WTC11 (cell line): ENCODE measurements around the gene CA11. TPM values are rescaled to one million over a fixed set of nuclear protein-coding genes. Genes with fewer than 3 reads are reported as not detected.

ENCODE experiments used
- ATAC-seq: fragments of 200-7000 bp; cut with Tn5 transposase; 2 replicates; pipeline ENCODE4 v1.10.0; 2021; ENCODE audit warnings: mild to moderate bottlenecking, moderate library complexity
- CTCF ChIA-PET: fragments of 300-600 bp; sonication (Branson Sonifier 250); formaldehyde crosslinking; loops from one replicate; lab custom pipeline; 2021; ENCODE audit warnings: antibody characterized with exemption; lab: Charles Lee
- POLR2A ChIA-PET: fragments of 350-600 bp; sonication (Branson Sonifier 250); formaldehyde crosslinking; loops from one replicate; lab custom pipeline; 2021; ENCODE audit warnings: antibody characterized with exemption; lab: Charles Lee
- DNase-seq: peaks from one replicate; pipeline ENCODE4 v3.0.0; 2021; ENCODE audit warnings: low spot score
- H3K27ac Mint-ChIP-seq: 2 replicates; pipeline ENCODE4 v1.8.0; 2021; ENCODE audit warnings: mixed read lengths
- H3K27me3 Mint-ChIP-seq: 2 replicates; pipeline ENCODE4 v1.8.0; 2021; ENCODE audit warnings: low read depth, mild to moderate bottlenecking, moderate library complexity, mixed read lengths
- H3K36me3 Mint-ChIP-seq: 2 replicates; pipeline ENCODE4 v1.8.0; 2021; ENCODE audit warnings: mixed read lengths
- H3K4me1 Mint-ChIP-seq: 2 replicates; pipeline ENCODE4 v1.8.0; 2022; ENCODE audit warnings: mixed read lengths
- H3K4me3 Mint-ChIP-seq: 2 replicates; pipeline ENCODE4 v1.8.0; 2021; ENCODE audit warnings: mild to moderate bottlenecking, moderate library complexity, mixed read lengths
- H3K9me3 Mint-ChIP-seq: 2 replicates; pipeline ENCODE4 v1.8.0; 2021; ENCODE audit warnings: mixed read lengths
- FOXK1 ChIP-seq: sonication (generic); formaldehyde crosslinking; IDR thresholded peaks from 2 replicates; pipeline ENCODE4 v1.8.0; 2022; ENCODE audit warnings: mild to moderate bottlenecking, moderate library complexity, missing genetic modification reagents
- HMGXB4 ChIP-seq: sonication (generic); formaldehyde crosslinking; IDR thresholded peaks from 2 replicates; pipeline ENCODE4 v1.8.1; 2023; ENCODE audit warnings: mild to moderate bottlenecking, moderate library complexity, missing genetic modification reagents
- NFATC4 ChIP-seq: fragments of 250-450 bp; sonication (Bioruptor Pico); IDR thresholded peaks from 2 replicates; pipeline ENCODE4 v1.9.0; 2021; ENCODE audit warnings: mild to moderate bottlenecking
- NFYB ChIP-seq: sonication (generic); formaldehyde crosslinking; conservative IDR thresholded peaks from 2 replicates; pipeline ENCODE4 v1.8.0; 2022; ENCODE audit warnings: low read depth, missing genetic modification reagents
- NR1H2 ChIP-seq: sonication (generic); formaldehyde crosslinking; IDR thresholded peaks from 2 replicates; pipeline ENCODE4 v1.9.0; 2021; ENCODE audit warnings: mild to moderate bottlenecking, moderate library complexity, missing genetic modification reagents
- PRRX2 ChIP-seq: fragments of 250-450 bp; sonication (Bioruptor Pico); IDR thresholded peaks from 2 replicates; pipeline ENCODE4 v1.8.0; 2021; ENCODE audit warnings: mild to moderate bottlenecking
- TEAD4 ChIP-seq: sonication (generic); formaldehyde crosslinking; IDR thresholded peaks from 2 replicates; pipeline ENCODE4 v1.8.0; 2022; ENCODE audit warnings: mild to moderate bottlenecking, missing genetic modification reagents
- ZBTB21 ChIP-seq: sonication (generic); formaldehyde crosslinking; IDR thresholded peaks from 2 replicates; pipeline ENCODE4 v1.8.1; 2023; ENCODE audit warnings: mild to moderate bottlenecking, missing genetic modification reagents, borderline replicate concordance
- ZNF232 ChIP-seq: sonication (generic); formaldehyde crosslinking; IDR thresholded peaks from 2 replicates; pipeline ENCODE4 v1.8.0; 2022; ENCODE audit warnings: mild to moderate bottlenecking, missing genetic modification reagents
- ZNF671 ChIP-seq: fragments of 250-450 bp; sonication (Bioruptor Pico); IDR thresholded peaks from 2 replicates; pipeline ENCODE4 v1.8.0; 2021; ENCODE audit warnings: mild to moderate bottlenecking
- total RNA-seq: library from RNA; stranded (reverse); gene quantifications from 3 replicates; pipeline ENCODE4 v1.2.3, GENCODE V29; 2021
- TF ChIP-seq, protein P1 (sequence below): fragments of 250-450 bp; sonication (Bioruptor Pico); IDR thresholded peaks from 2 replicates; pipeline ENCODE4 v1.9.0; 2021; ENCODE audit warnings: mild to moderate bottlenecking
- TF ChIP-seq, protein P2 (sequence below): sonication (generic); formaldehyde crosslinking; IDR thresholded peaks from 2 replicates; pipeline ENCODE4 v1.8.0; 2022; ENCODE audit warnings: mild to moderate bottlenecking, missing genetic modification reagents
- TF ChIP-seq, protein P3 (sequence below): sonication (generic); formaldehyde crosslinking; IDR thresholded peaks from 2 replicates; pipeline ENCODE4 v1.8.1; 2022; ENCODE audit warnings: low read depth, missing genetic modification reagents, borderline replicate concordance
- TF ChIP-seq, protein P4 (sequence below): sonication (generic); formaldehyde crosslinking; IDR thresholded peaks from 2 replicates; pipeline ENCODE4 v1.8.1; 2023; ENCODE audit warnings: mild to moderate bottlenecking, missing genetic modification reagents

The CA11 gene
- total RNA-seq, 1 experiment from 2014 or later: 41.4 TPM

GRCh38 chr19:48613852-48614435 lies 32.0 kb downstream of the CA11 start (continued):
- no peak for TF ChIP-seq ZNF232
- TF ChIP-seq, protein P1, sequence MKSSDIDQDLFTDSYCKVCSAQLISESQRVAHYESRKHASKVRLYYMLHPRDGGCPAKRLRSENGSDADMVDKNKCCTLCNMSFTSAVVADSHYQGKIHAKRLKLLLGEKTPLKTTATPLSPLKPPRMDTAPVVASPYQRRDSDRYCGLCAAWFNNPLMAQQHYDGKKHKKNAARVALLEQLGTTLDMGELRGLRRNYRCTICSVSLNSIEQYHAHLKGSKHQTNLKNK: peak; percentile 63
- no peak for TF ChIP-seq ZBTB21 (CRISPR knock-in tag)
- TF ChIP-seq PRRX2: peak; percentile 92
- peak; percentile 91 for TF ChIP-seq ZNF671 (CRISPR knock-in tag)

DNA sequence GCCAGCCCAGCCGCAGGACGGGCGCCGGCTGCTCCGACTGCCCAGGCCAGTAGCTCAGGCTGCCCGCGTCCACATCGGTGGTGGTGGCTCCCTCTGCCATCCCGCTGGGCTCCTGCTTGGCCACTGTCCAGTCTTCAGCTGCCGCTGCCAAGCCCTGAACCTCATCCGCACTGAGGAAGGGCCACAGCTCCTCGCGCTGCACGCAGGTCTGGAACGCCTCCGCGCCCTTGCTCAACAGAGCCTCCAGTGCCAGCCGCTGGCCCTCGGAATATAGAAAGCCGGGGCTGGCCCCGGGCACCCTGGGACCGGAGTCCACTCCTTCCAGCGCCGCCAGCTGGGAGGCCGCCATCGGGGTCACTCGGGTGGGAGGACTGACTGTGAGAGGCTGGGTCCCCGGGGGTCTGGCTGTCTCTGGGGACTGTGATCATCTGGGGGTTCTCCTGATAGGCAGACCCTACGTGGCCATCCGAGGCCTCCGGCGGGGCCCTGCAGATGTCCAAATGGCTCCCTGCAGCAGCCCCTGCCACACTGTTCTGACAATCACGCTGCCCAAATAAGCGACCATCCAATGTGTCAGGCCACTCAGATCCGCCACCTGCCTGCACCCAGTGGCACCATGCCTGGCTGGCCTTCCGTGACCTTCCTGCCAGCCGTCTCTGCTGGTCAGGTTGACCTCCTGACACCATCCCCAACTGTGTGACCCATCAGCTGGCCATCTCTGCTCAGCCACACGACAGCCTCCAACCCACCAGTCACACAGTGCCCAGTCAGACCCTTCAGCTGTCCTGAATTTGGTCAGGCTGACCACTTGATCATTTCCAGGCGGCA lies 32.7 kb downstream of the CA11 start:
- no peak for DNase-seq
- H3K27me3 Mint-ChIP-seq: no peaks in the 10 kb centered on the region
- H3K4me3 Mint-ChIP-seq: no peak overlapping the region
- CTCF ChIA-PET: interaction anchor here (1.1 to 1.7 kb wide), 2 partner anchors 17 to 123 kb away, joined by 4 read pairs; no protein-coding TSS in a partner anchor
- POLR2A ChIA-PET: interaction anchor here (1.0 to 2.5 kb wide), 3 partner anchors 11 to 17 kb away, joined by 4 to 16 read pairs (median 4); no protein-coding TSS in a partner anchor
- peaks cover 33% of the 10 kb centered on the region for H3K36me3 Mint-ChIP-seq
- peaks cover 46% of the 10 kb centered on the region for H3K4me1 Mint-ChIP-seq
- H3K9me3 Mint-ChIP-seq: no peaks in the 10 kb centered on the region
- 0 out of 2 replicates have a peak, but pooled peaks have one; percentile 32 for TF ChIP-seq ZNF671 (CRISPR knock-in tag)
- no peak for TF ChIP-seq HMGXB4 (CRISPR knock-in tag)
- TF ChIP-seq NFATC4 (CRISPR knock-in tag): 0 out of 2 replicates have a peak, but pooled peaks have one; percentile 8
- TF ChIP-seq, all 79 proteins: peak for 2
- peak overlapping the region; percentile 96 for H3K27ac Mint-ChIP-seq
- no peak for ATAC-seq

- no peak for DNase-seq
- TF ChIP-seq FOXK1 (CRISPR knock-in tag) (no peak), TEAD4 (CRISPR knock-in tag) (no peak), NR1H2 (CRISPR knock-in tag) (no peak), NFYB (CRISPR knock-in tag) (no peak), NFATC4 (CRISPR knock-in tag) (no peak)
- TF ChIP-seq, protein P2, sequence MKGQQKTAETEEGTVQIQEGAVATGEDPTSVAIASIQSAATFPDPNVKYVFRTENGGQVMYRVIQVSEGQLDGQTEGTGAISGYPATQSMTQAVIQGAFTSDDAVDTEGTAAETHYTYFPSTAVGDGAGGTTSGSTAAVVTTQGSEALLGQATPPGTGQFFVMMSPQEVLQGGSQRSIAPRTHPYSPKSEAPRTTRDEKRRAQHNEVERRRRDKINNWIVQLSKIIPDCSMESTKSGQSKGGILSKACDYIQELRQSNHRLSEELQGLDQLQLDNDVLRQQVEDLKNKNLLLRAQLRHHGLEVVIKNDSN (CRISPR knock-in tag): no peak
- TF ChIP-seq, protein P3, sequence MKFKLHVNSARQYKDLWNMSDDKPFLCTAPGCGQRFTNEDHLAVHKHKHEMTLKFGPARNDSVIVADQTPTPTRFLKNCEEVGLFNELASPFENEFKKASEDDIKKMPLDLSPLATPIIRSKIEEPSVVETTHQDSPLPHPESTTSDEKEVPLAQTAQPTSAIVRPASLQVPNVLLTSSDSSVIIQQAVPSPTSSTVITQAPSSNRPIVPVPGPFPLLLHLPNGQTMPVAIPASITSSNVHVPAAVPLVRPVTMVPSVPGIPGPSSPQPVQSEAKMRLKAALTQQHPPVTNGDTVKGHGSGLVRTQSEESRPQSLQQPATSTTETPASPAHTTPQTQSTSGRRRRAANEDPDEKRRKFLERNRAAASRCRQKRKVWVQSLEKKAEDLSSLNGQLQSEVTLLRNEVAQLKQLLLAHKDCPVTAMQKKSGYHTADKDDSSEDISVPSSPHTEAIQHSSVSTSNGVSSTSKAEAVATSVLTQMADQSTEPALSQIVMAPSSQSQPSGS (CRISPR knock-in tag): no peak
- TF ChIP-seq, protein P4, sequence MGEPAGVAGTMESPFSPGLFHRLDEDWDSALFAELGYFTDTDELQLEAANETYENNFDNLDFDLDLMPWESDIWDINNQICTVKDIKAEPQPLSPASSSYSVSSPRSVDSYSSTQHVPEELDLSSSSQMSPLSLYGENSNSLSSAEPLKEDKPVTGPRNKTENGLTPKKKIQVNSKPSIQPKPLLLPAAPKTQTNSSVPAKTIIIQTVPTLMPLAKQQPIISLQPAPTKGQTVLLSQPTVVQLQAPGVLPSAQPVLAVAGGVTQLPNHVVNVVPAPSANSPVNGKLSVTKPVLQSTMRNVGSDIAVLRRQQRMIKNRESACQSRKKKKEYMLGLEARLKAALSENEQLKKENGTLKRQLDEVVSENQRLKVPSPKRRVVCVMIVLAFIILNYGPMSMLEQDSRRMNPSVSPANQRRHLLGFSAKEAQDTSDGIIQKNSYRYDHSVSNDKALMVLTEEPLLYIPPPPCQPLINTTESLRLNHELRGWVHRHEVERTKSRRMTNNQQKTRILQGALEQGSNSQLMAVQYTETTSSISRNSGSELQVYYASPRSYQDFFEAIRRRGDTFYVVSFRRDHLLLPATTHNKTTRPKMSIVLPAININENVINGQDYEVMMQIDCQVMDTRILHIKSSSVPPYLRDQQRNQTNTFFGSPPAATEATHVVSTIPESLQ (CRISPR knock-in tag): no peak
- TF ChIP-seq, protein P1: no peak
- TF ChIP-seq, all 79 proteins: peak for 0
- ChIA-PET POLR2A (no interaction called here), CTCF (interaction anchor here (4.9 kb wide), 1 partner anchor 23 kb away, joined by 68 read pairs; no protein-coding TSS in a partner anchor)
- Mint-ChIP-seq H3K36me3 (peaks cover 19% of the 10 kb centered on the region), H3K27ac (no peak overlapping the region), H3K9me3 (no peaks in the 10 kb centered on the region), H3K4me3 (no peak overlapping the region), H3K4me1 (peaks cover 32% of the 10 kb centered on the region), H3K27me3 (no peaks in the 10 kb centered on the region)
- ATAC-seq: no peak
These were observed 34.1 kb downstream of the CA11 start for GRCh38 chr19:48611872-48612271.
